GM23338 (cell line): ENCODE results near the gene RXYLT1. TPM values are rescaled to one million over a fixed set of nuclear protein-coding genes. Genes with fewer than 3 reads are reported as not detected.

Experiments
- ATAC-seq: fragments of 200-7000 bp; cut with Tn5 transposase; 3 replicates; pipeline ENCODE4 v1.9.1; 2020
- DNase-seq: peaks from one replicate; pipeline ENCODE4 v3.0.0-alpha.2; 2015; ENCODE audit warnings: low spot score
- H2AFZ ChIP-seq: fragments of 200-600 bp; sonication (generic); 2 replicates; pipeline ENCODE4 v1.8.0; 2016; ENCODE audit warnings: antibody characterized with exemption, mild to moderate bottlenecking, moderate library complexity
- H3F3A ChIP-seq: fragments of 200-600 bp; sonication (generic); replicated peaks from 2 replicates; pipeline ENCODE4 v1.8.0; 2017; ENCODE audit warnings: antibody characterized with exemption, mixed run types, low read depth
- H3K27ac ChIP-seq: fragments of 200-600 bp; sonication (generic); 2 replicates; pipeline ENCODE4 v1.6.1; 2016; ENCODE audit warnings: low read depth
- H3K27me3 ChIP-seq: fragments of 200-600 bp; sonication (generic); 2 replicates; pipeline ENCODE4 v1.8.0; 2016; ENCODE audit warnings: mild to moderate bottlenecking, mixed run types, moderate library complexity; ENCODE audit not compliant: insufficient read depth
- H3K36me3 ChIP-seq: fragments of 200-600 bp; sonication (generic); 2 replicates; pipeline ENCODE4 v1.8.0; 2016; ENCODE audit warnings: mild to moderate bottlenecking; ENCODE audit not compliant: insufficient read depth
- H3K4me1 ChIP-seq: fragments of 200-600 bp; sonication (generic); 2 replicates; pipeline ENCODE4 v1.8.0; 2016; ENCODE audit warnings: mild to moderate bottlenecking, moderate library complexity; ENCODE audit not compliant: insufficient read depth
- H3K4me2 ChIP-seq: fragments of 200-600 bp; sonication (generic); 2 replicates; pipeline ENCODE4 v1.7.1; 2017; ENCODE audit warnings: mixed run types
- H3K4me3 ChIP-seq: fragments of 200-600 bp; sonication (generic); 2 replicates; pipeline ENCODE4 v1.6.1; 2016; ENCODE audit warnings: mixed run types
- H3K79me2 ChIP-seq: fragments of 200-600 bp; sonication (generic); replicated peaks from 2 replicates; pipeline ENCODE4 v1.8.0; 2017; ENCODE audit warnings: mild to moderate bottlenecking; ENCODE audit not compliant: insufficient read depth
- H3K9me2 ChIP-seq: fragments of 200-600 bp; sonication (generic); 2 replicates; pipeline ENCODE4 v1.8.0; 2017; ENCODE audit not compliant: insufficient read depth
- H4K20me1 ChIP-seq: fragments of 200-600 bp; sonication (generic); replicated peaks from 2 replicates; pipeline ENCODE4 v1.8.0; 2017; ENCODE audit warnings: mild to moderate bottlenecking; ENCODE audit not compliant: insufficient read depth
- H3K27ac Mint-ChIP-seq: 2 replicates; pipeline ENCODE4 v1.8.0; 2020; ENCODE audit warnings: inconsistent platforms, mild to moderate bottlenecking, moderate library complexity, mixed read lengths
- H3K27me3 Mint-ChIP-seq: 3 replicates; pipeline ENCODE4 v1.8.0; 2022; ENCODE audit warnings: low read depth, mild to moderate bottlenecking, moderate library complexity, mixed read lengths, inconsistent platforms; ENCODE audit not compliant: insufficient read depth, poor library complexity
- H3K36me3 Mint-ChIP-seq: 3 replicates; pipeline ENCODE4 v1.8.0; 2021; ENCODE audit warnings: low read depth, mild to moderate bottlenecking, inconsistent platforms, moderate library complexity, mixed read lengths
- H3K4me1 Mint-ChIP-seq: 3 replicates; pipeline ENCODE4 v1.8.0; 2020; ENCODE audit warnings: mild to moderate bottlenecking, inconsistent platforms, mixed read lengths
- H3K4me3 Mint-ChIP-seq: 3 replicates; pipeline ENCODE4 v1.8.0; 2021; ENCODE audit warnings: moderate library complexity, mild to moderate bottlenecking, inconsistent platforms, mixed read lengths
- H3K9me3 Mint-ChIP-seq: 3 replicates; pipeline ENCODE4 v1.8.0; 2020; ENCODE audit warnings: moderate library complexity, mild to moderate bottlenecking, inconsistent platforms, mixed read lengths
- CREB1 ChIP-seq: fragments of 250-450 bp; sonication (Bioruptor Pico); IDR thresholded peaks from 2 replicates; pipeline ENCODE4 v1.5.0; 2020; ENCODE audit warnings: low read depth, mild to moderate bottlenecking, moderate library complexity
- CTCF ChIP-seq, 2 experiments: fragments of 200-600 bp in 1 of 2; sonication (generic) in 1 of 2; conservative IDR thresholded peaks; 2 replicates each; pipeline versions ENCODE4 v1.5.1 to v1.6.1; 2016 to 2017; ENCODE audit warnings: antibody characterized with exemption in 2 of 2, low read depth in 2 of 2, mild to moderate bottlenecking in 2 of 2, moderate library complexity in 1 of 2
- ETS1 ChIP-seq: IDR thresholded peaks from 2 replicates; pipeline ENCODE4 v1.6.1; 2016; ENCODE audit warnings: antibody characterized with exemption
- EZH2 ChIP-seq: fragments of 200-600 bp; sonication (generic); IDR thresholded peaks from one replicate; pipeline ENCODE4 v1.8.0; 2017; ENCODE audit warnings: antibody characterized with exemption, mild to moderate bottlenecking, low read depth; ENCODE audit not compliant: unreplicated experiment
- EZH2phosphoT487 ChIP-seq: fragments of 200-600 bp; sonication (generic); IDR thresholded peaks from one replicate; pipeline ENCODE4 v1.8.1; 2018; ENCODE audit warnings: antibody characterized with exemption; ENCODE audit not compliant: unreplicated experiment
- JUNB ChIP-seq: IDR thresholded peaks from one replicate; pipeline ENCODE4 v1.6.1; 2016; ENCODE audit warnings: antibody characterized with exemption; ENCODE audit not compliant: unreplicated experiment
- NANOG ChIP-seq: IDR thresholded peaks from 2 replicates; pipeline ENCODE4 v1.6.1; 2016; ENCODE audit warnings: antibody characterized with exemption, borderline replicate concordance
- POLR2AphosphoS5 ChIP-seq: IDR thresholded peaks from 2 replicates; pipeline ENCODE4 v1.6.1; 2016; ENCODE audit warnings: antibody characterized with exemption, low read depth
- REST ChIP-seq: IDR thresholded peaks from one replicate; pipeline ENCODE4 v1.6.1; 2018; ENCODE audit warnings: antibody characterized with exemption; ENCODE audit not compliant: unreplicated experiment
- STAT1 ChIP-seq: IDR thresholded peaks from one replicate; pipeline ENCODE4 v1.6.1; 2016; ENCODE audit warnings: antibody characterized with exemption; ENCODE audit not compliant: unreplicated experiment
- ZNF114 ChIP-seq: fragments of 250-450 bp; sonication (Bioruptor Pico); IDR thresholded peaks from 2 replicates; pipeline ENCODE4 v1.5.0; 2020; ENCODE audit warnings: mild to moderate bottlenecking, moderate library complexity
- ZNF331 ChIP-seq: fragments of 250-450 bp; sonication (Bioruptor Pico); IDR thresholded peaks from 2 replicates; pipeline ENCODE4 v1.5.0; 2020; ENCODE audit warnings: low read depth, mild to moderate bottlenecking, moderate library complexity
- ZNF462 ChIP-seq: fragments of 250-450 bp; sonication (Bioruptor Pico); IDR thresholded peaks from 2 replicates; pipeline ENCODE4 v1.5.0; 2020; ENCODE audit warnings: mild to moderate bottlenecking, moderate library complexity
- polyA plus RNA-seq: library from polyadenylated mRNA; unstranded; fragments of >200 nt; fragmentation: Nextera tagmentation; extraction: Ambion mirVana; gene quantifications from 2 replicates; pipeline ENCODE4 v1.2.1, GENCODE V29; 2016
- total RNA-seq: library from RNA; depleted of rRNA; stranded (reverse); fragments of >200 nt; shearing (Covaris generic); gene quantifications from 2 replicates; pipeline ENCODE4 v1.2.3, GENCODE V29; 2014

The RXYLT1 gene
- total and polyA plus RNA-seq, 2 experiments from 2014 or later: 10.1 to 11.1 TPM

- Histone ChIP-seq H3K79me2 (no peaks in the 10 kb centered on the region), H4K20me1 (no peaks in the 10 kb centered on the region), H3K4me3 (no peak overlapping the region), H3K27ac (no peak overlapping the region), H3K4me1 (no peaks in the 10 kb centered on the region; the same call in 1 of the 2 replicates), H2AFZ (no peak overlapping the region), H3K36me3 (no peaks in the 10 kb centered on the region), H3K4me2 (no peak overlapping the region), H3F3A (no peaks in the 10 kb centered on the region), H3K9me2 (no peaks in the 10 kb centered on the region; the same call in 1 of the 2 replicates), H3K27me3 (no peaks in the 10 kb centered on the region)
- DNase-seq (no peak), ATAC-seq (no peak)
- Mint-ChIP-seq H3K4me3 (no peak overlapping the region), H3K9me3 (0 out of 3 replicates have a peak, but pooled peaks cover 2% of the 10 kb centered on the region), H3K36me3 (no peaks in the 10 kb centered on the region), H3K27ac (no peak overlapping the region), H3K27me3 (peaks cover 2% of the 10 kb centered on the region), H3K4me1 (peaks cover 2% of the 10 kb centered on the region; the same call in 2 of the 3 replicates)
- TF ChIP-seq JUNB (no peak), STAT1 (no peak), EZH2 (no peak), ETS1 (no peak), REST (no peak), EZH2phosphoT487 (no peak), CREB1 (CRISPR knock-in tag) (no peak), CTCF (conservative IDR thresholded peaks at IDR 0.05; ENCODE audit: low read depth in 2 of 2) (no peak), POLR2AphosphoS5 (no peak), ZNF462 (CRISPR knock-in tag) (no peak), NANOG (no peak), ZNF331 (CRISPR knock-in tag) (no peak), ZNF114 (CRISPR knock-in tag) (no peak)
Observed at GRCh38 chr12:63836046-63836445, 56.3 kb downstream of the RXYLT1 start.
